K562 (cell line): ENCODE results near the gene COL5A3. TPM values are rescaled to one million over a fixed set of nuclear protein-coding genes. Genes with fewer than 3 reads are reported as not detected.

ENCODE experiments used
- ATAC-seq: fragments of 200-7000 bp; cut with Tn5 transposase; 3 replicates; pipeline ENCODE4 v1.9.1; 2020; ENCODE audit warnings: moderate library complexity
- BruUV-seq: library from RNA; stranded (reverse); fragments of 400-500 nt; replicated peaks from 2 replicates; lab custom pipeline; 2021; lab: Mats Ljungman, UMichigan
- CTCF ChIA-PET: fragments of 300-600 bp; formaldehyde crosslinking; extraction: SDS; loops from one replicate; lab custom pipeline; 2021; ENCODE audit warnings: low intra/inter-chr PET ratio; lab: Yijun Ruan, JAX
- POLR2A ChIA-PET: fragments of 300-600, 350-650 bp; sonication (Branson Sonifier 250); formaldehyde crosslinking; extraction: SDS; loops from one replicate; lab custom pipeline; 2021; ENCODE audit warnings: antibody characterized with exemption, inconsistent platforms; lab: Yijun Ruan, JAX
- DNase-seq, 4 experiments: peaks; one replicate each; pipeline versions ENCODE4 v3.0.0 to v3.0.0-alpha.2; 2011 to 2018; ENCODE audit warnings: low spot score in 3 of 4, mixed read lengths in 3 of 4; ENCODE audit errors: extremely low read depth in 1 of 4
- FAIRE-seq: peaks from 2 replicates; lab custom pipeline; 2011; peaks lifted over from hg19 to GRCh38; lab: Jason Lieb, UNC
- H2AFZ ChIP-seq: 2 replicates; pipeline ENCODE4 v1.6.0; 2011; ENCODE audit warnings: low read depth, low read length, control low read depth, inconsistent platforms
- H3K27ac ChIP-seq: fragments of 200-600 bp; 3 replicates; pipeline ENCODE4 v1.8.0; 2011; ENCODE audit warnings: low read depth, mild to moderate bottlenecking, control low read depth, inconsistent platforms, low read length, moderate library complexity, mixed read lengths; ENCODE audit errors: extremely low read depth
- H3K27me3 ChIP-seq, 2 experiments: fragments of 300-600 bp in 1 of 2; 2 replicates in 1 of 2; 3 replicates in 1 of 2; pipeline versions ENCODE4 v1.6.0 to v1.8.0; 2011; ENCODE audit warnings: inconsistent platforms in 2 of 2, low read length in 2 of 2, mild to moderate bottlenecking in 1 of 2, mixed read lengths in 1 of 2, moderate library complexity in 1 of 2; ENCODE audit not compliant: control insufficient read depth in 2 of 2, insufficient read depth in 2 of 2
- H3K36me3 ChIP-seq: fragments of 300-600 bp; 3 replicates; pipeline ENCODE4 v1.8.0; 2011; ENCODE audit warnings: mild to moderate bottlenecking, low read length, inconsistent platforms; ENCODE audit not compliant: control insufficient read depth, insufficient read depth
- H3K4me1 ChIP-seq, 2 experiments: fragments of 200-600 bp in 1 of 2; replicated peaks in 1 of 2; 2 replicates in 1 of 2; 3 replicates in 1 of 2; pipeline versions ENCODE4 v1.5.1 to v1.8.0; 2011; ENCODE audit warnings: inconsistent platforms in 2 of 2, low read length in 2 of 2, mild to moderate bottlenecking in 1 of 2, mixed read lengths in 1 of 2, moderate library complexity in 1 of 2; ENCODE audit not compliant: control insufficient read depth in 2 of 2, insufficient read depth in 2 of 2
- H3K4me2 ChIP-seq: 2 replicates; pipeline ENCODE4 v1.6.1; 2011; ENCODE audit warnings: low read length, control low read depth, inconsistent platforms, mixed read lengths; ENCODE audit not compliant: insufficient read depth
- H3K4me3 ChIP-seq: fragments of 200-600 bp; sonication (generic), shearing (Covaris generic); 2 replicates; pipeline ENCODE4 v1.5.1; 2016; ENCODE audit warnings: control low read depth, inconsistent platforms
- H3K79me2 ChIP-seq: fragments of 200-600 bp; 3 replicates; pipeline ENCODE4 v1.8.0; 2011; ENCODE audit warnings: low read length, inconsistent platforms; ENCODE audit not compliant: control insufficient read depth, insufficient read depth
- H3K9ac ChIP-seq, 2 experiments: 2 replicates each; pipeline versions ENCODE4 v1.6.0 to v1.6.1; 2011; ENCODE audit warnings: low read depth in 2 of 2, low read length in 2 of 2, control low read depth in 1 of 2, inconsistent platforms in 1 of 2, mild to moderate bottlenecking in 1 of 2, mixed read lengths in 1 of 2; ENCODE audit not compliant: insufficient read depth in 1 of 2
- H3K9me1 ChIP-seq: one replicate; pipeline ENCODE4 v1.6.0; 2011; ENCODE audit warnings: inconsistent platforms, mild to moderate bottlenecking, low read length, moderate library complexity; ENCODE audit not compliant: control insufficient read depth, insufficient read depth
- H3K9me3 ChIP-seq: replicated peaks from 2 replicates; pipeline ENCODE4 v1.5.1; 2011; ENCODE audit warnings: low read depth, low read length, inconsistent platforms; ENCODE audit not compliant: control insufficient read depth, insufficient read depth
- H4K20me1 ChIP-seq: replicated peaks from 2 replicates; pipeline ENCODE4 v1.6.1; 2011; ENCODE audit warnings: low read length, inconsistent platforms, mixed read lengths; ENCODE audit not compliant: control insufficient read depth, insufficient read depth
- ATF1 ChIP-seq, 2 experiments: fragments of 450-650 bp in 1 of 2; IDR thresholded peaks; 2 replicates each; pipeline ENCODE4 v1.6.1; 2016; ENCODE audit warnings: missing compliant biosample characterization in 1 of 2, missing genetic modification characterization in 1 of 2
- CBX8 ChIP-seq: fragments of 200-600 bp; sonication (generic); IDR thresholded peaks from 2 replicates; pipeline ENCODE4 v1.6.1; 2012; ENCODE audit warnings: borderline replicate concordance, mixed run types, low read depth, mild to moderate bottlenecking, moderate library complexity, mixed read lengths, low read length, control low read depth, inconsistent platforms; ENCODE audit not compliant: poor library complexity, severe bottlenecking; ENCODE audit errors: extremely low read depth
- FOXK1 ChIP-seq: sonication (generic); formaldehyde crosslinking; IDR thresholded peaks from 2 replicates; pipeline ENCODE4 v1.8.0; 2022; ENCODE audit warnings: missing genetic modification reagents, mild to moderate bottlenecking, borderline replicate concordance
- GTF2F1 ChIP-seq: IDR thresholded peaks from 2 replicates; pipeline ENCODE4 v1.6.1; 2011; ENCODE audit warnings: low read depth, low read length, improper control_type of control experiment
- LEF1 ChIP-seq: fragments of 450-650 bp; IDR thresholded peaks from 2 replicates; pipeline ENCODE4 v1.6.1; 2016; ENCODE audit warnings: mild to moderate bottlenecking
- PCBP2 ChIP-seq: fragments of 200-400 bp; formaldehyde crosslinking; IDR thresholded peaks from 2 replicates; pipeline ENCODE4 v1.6.1; 2018; ENCODE audit warnings: low read length, low read depth, mild to moderate bottlenecking, moderate library complexity; ENCODE audit not compliant: poor library complexity, severe bottlenecking
- RBM25 ChIP-seq: fragments of 200-400 bp; formaldehyde crosslinking; IDR thresholded peaks from 2 replicates; pipeline ENCODE4 v1.6.1; 2018; ENCODE audit warnings: low read length, low read depth, moderate library complexity; ENCODE audit not compliant: severe bottlenecking
- SOX6 ChIP-seq: fragments of 450-650 bp; IDR thresholded peaks from 2 replicates; pipeline ENCODE4 v1.6.1; 2014; ENCODE audit warnings: mild to moderate bottlenecking
- SP2 ChIP-seq: IDR thresholded peaks from 2 replicates; pipeline ENCODE4 v1.6.1; 2011; ENCODE audit warnings: mild to moderate bottlenecking, low read depth, low read length, moderate library complexity; ENCODE audit not compliant: poor library complexity, severe bottlenecking; ENCODE audit errors: extremely low read depth
- ZFP30 ChIP-seq: fragments of 250-450 bp; sonication (Bioruptor Pico); IDR thresholded peaks from 2 replicates; pipeline ENCODE4 v1.8.0; 2022; ENCODE audit warnings: moderate library complexity, mild to moderate bottlenecking, inconsistent platforms, borderline replicate concordance
- ZFP36 ChIP-seq: fragments of 150-350 bp; IDR thresholded peaks from 2 replicates; pipeline ENCODE4 v1.6.1; 2018; ENCODE audit warnings: low read length, low read depth; ENCODE audit not compliant: partially characterized antibody
- ZNF146 ChIP-seq: IDR thresholded peaks from one replicate; pipeline ENCODE4 v1.6.1; 2018; ENCODE audit warnings: missing compliant biosample characterization; ENCODE audit not compliant: unreplicated experiment
- ZNF717 ChIP-seq: fragments of 250-450 bp; sonication (Bioruptor Pico); IDR thresholded peaks from 2 replicates; pipeline ENCODE4 v1.5.0; 2021
- WGBS: fragments of 100-300 bp; shearing (Covaris generic); methylation state at CpG from one replicate; pipeline ENCODE4 v1.1.6; 2016; ENCODE audit warnings: low coverage, mixed read lengths; ENCODE audit not compliant: insufficient coverage; ENCODE audit errors: missing lambda C conversion rate; 5-methylcytosine and 5-hydroxymethylcytosine counted together
- in situ Hi-C: fragments of 300-500 bp; cut with MboI; formaldehyde crosslinking; loops from 4 replicates; pipeline ENCODE4 v1.15.0; 2018; ENCODE audit warnings: inconsistent platforms, mixed read lengths
- intact Hi-C: fragments of 100-400 bp; cut with micrococcal nuclease; formaldehyde crosslinking; loops from 2 replicates; pipeline ENCODE4 v1.14.2; 2022
- polyA plus RNA-seq, 8 experiments: library from polyadenylated mRNA; depleted of rRNA in 4 of 8; stranded (reverse) in 5 of 8; unstranded in 3 of 8; fragments of >200 nt; fragmentation: Nextera tagmentation in 2 of 8; fragmentation: Illumina TruSeq in 1 of 8; extraction: Ambion mirVana in 2 of 8; extraction: Trizol in 1 of 8; gene quantifications; 2 replicates each; pipeline versions ENCODE4 v1.2.1 to v1.2.3, GENCODE V29; 2011 to 2014; ENCODE audit warnings: inconsistent platforms in 1 of 8, missing spikeins in 1 of 8
- total RNA-seq, 7 experiments: library from RNA; depleted of rRNA in 6 of 7; stranded (reverse); fragments of >200 nt in 6 of 7; fragmentation: Illumina TruSeq in 2 of 7; extraction: Trizol in 2 of 7; gene quantifications; 2 replicates each; pipeline versions ENCODE4 v1.2.1 to v1.2.3, GENCODE V29; 2011 to 2021; ENCODE audit warnings: low replicate concordance in 1 of 7
- TF ChIP-seq, protein P1 (sequence below): sonication (generic); formaldehyde crosslinking; IDR thresholded peaks from 2 replicates; pipeline ENCODE4 v1.9.0; 2022; ENCODE audit warnings: mild to moderate bottlenecking, missing genetic modification reagents
- TF ChIP-seq, protein P2 (sequence below): fragments of 450-650 bp; formaldehyde crosslinking; IDR thresholded peaks from 2 replicates; pipeline ENCODE4 v1.4.0; 2020; ENCODE audit warnings: mild to moderate bottlenecking
- TF ChIP-seq, protein P3 (sequence below): fragments of 250-450 bp; sonication (Bioruptor Pico); IDR thresholded peaks from 2 replicates; pipeline ENCODE4 v1.5.0; 2021
- TF ChIP-seq, protein P4 (sequence below): fragments of 250-450 bp; sonication (Bioruptor Pico); IDR thresholded peaks from 2 replicates; pipeline ENCODE4 v1.8.0; 2022; ENCODE audit warnings: moderate library complexity, mild to moderate bottlenecking, inconsistent platforms

The COL5A3 gene
- total and polyA plus RNA-seq, 9 of the 15 experiments (the other 6 are each of a cell fraction or from before 2014, with no cell fraction given): 0.01 to 0.02 TPM; not detected in 7

DNA sequence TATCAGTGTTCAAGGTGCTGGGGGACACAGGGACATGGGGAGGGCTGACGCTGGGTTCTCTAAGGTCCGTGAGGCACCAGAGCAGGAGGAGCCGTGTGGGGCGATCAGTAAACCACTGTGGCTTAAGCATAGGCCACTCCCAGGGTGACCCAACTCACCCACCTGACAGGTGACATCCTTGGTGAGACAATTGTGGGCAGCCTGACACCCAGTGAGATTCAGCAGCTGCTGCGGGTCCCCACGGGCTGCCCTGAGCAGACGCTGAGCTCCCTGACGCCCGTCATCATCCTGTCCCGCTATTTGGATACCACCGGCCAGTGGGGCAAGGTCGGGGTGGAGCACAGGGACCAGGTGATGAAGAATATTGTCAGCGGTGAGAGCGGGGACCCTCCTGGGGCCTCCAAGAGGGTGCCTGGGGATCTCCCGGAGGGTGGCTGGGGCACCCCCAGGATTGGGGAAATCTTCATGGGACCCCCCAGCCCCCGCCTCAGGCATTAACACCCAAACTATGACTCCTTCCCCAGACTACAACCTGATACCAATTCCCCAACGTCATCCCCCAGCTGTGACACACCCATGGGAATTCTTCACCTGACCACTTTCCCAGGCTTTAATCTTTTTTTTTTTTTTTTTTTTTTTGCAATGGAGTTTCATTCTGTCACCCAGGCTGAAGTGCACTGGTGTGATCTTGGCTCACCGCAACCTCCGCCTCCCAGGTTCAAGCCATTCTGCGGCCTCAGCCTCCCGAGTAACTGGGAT lies 42.5 kb upstream of the COL5A3 start (continued):
- TF ChIP-seq, protein P1, sequence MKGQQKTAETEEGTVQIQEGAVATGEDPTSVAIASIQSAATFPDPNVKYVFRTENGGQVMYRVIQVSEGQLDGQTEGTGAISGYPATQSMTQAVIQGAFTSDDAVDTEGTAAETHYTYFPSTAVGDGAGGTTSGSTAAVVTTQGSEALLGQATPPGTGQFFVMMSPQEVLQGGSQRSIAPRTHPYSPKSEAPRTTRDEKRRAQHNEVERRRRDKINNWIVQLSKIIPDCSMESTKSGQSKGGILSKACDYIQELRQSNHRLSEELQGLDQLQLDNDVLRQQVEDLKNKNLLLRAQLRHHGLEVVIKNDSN (CRISPR knock-in tag): no peak
- TF ChIP-seq, protein P2, sequence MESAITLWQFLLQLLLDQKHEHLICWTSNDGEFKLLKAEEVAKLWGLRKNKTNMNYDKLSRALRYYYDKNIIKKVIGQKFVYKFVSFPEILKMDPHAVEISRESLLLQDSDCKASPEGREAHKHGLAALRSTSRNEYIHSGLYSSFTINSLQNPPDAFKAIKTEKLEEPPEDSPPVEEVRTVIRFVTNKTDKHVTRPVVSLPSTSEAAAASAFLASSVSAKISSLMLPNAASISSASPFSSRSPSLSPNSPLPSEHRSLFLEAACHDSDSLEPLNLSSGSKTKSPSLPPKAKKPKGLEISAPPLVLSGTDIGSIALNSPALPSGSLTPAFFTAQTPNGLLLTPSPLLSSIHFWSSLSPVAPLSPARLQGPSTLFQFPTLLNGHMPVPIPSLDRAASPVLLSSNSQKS (CRISPR knock-in tag): no peak

DNA sequence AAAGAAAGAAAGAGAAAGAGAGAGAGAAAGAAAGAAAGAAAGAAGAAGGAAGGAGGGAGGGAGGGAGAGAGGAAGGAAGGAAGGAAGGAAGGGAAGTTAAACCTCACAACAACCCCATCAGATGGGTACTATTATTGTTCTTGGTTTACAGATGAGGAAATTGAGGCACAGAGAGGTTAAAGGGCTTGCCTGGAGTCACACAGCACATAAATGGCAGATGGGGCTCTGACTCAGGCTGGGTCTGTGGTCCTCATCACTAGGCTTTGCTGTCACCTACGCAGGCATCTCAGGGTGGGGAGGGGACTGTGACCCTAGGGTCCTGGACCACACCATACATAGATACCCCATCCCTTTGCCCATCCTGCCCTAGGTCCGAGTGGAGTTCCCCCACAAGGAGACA lies 39.3 kb upstream of the COL5A3 start:
- peaks cover 0 to 5% of the 10 kb centered on the region in 2 experiments; a peak in 2 of 5 replicates for H3K4me1 ChIP-seq
- H2AFZ ChIP-seq: no peak overlapping the region
- no peak overlapping the region for H3K4me2 ChIP-seq
- no peak overlapping the region for H3K9ac ChIP-seq
- peaks cover 2 to 35% of the 10 kb centered on the region in 2 experiments; a peak in 3 of 5 replicates for H3K27me3 ChIP-seq
- no peak overlapping the region for H3K27ac ChIP-seq
- POLR2A ChIA-PET: no interaction called here
- 0% methylated on average over 2 of the region's 2 CpGs for WGBS
- H3K4me3 ChIP-seq: no peak overlapping the region
- H3K36me3 ChIP-seq: no peaks in the 10 kb centered on the region
- no peaks in the 10 kb centered on the region for H3K79me2 ChIP-seq
- in situ Hi-C loops: no loop called here
- intact Hi-C loops: no loop called here
- no peak for ATAC-seq
- no peak for FAIRE-seq
- no peaks in the 10 kb centered on the region for H3K9me3 ChIP-seq
- CTCF ChIA-PET: no interaction called here
- no TSS peak for BruUV-seq
- no peaks in the 10 kb centered on the region for H3K9me1 ChIP-seq
- DNase-seq: no peak
- H4K20me1 ChIP-seq: no peaks in the 10 kb centered on the region
- TF ChIP-seq RBM25: peak; percentile 38
- TF ChIP-seq, protein P3, sequence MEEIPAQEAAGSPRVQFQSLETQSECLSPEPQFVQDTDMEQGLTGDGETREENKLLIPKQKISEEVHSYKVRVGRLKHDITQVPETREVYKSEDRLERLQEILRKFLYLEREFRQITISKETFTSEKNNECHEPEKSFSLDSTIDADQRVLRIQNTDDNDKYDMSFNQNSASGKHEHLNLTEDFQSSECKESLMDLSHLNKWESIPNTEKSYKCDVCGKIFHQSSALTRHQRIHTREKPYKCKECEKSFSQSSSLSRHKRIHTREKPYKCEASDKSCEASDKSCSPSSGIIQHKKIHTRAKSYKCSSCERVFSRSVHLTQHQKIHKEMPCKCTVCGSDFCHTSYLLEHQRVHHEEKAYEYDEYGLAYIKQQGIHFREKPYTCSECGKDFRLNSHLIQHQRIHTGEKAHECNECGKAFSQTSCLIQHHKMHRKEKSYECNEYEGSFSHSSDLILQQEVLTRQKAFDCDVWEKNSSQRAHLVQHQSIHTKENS: no peak
- TF ChIP-seq ZFP36: peak; percentile 66
- no peak for TF ChIP-seq ZFP30 (CRISPR knock-in tag)
- no peak for TF ChIP-seq CBX8
- no peak for TF ChIP-seq ZNF717 (CRISPR knock-in tag)
- no peak for TF ChIP-seq FOXK1
- no peak for TF ChIP-seq PCBP2
- no peak for TF ChIP-seq LEF1
- TF ChIP-seq, protein P4, sequence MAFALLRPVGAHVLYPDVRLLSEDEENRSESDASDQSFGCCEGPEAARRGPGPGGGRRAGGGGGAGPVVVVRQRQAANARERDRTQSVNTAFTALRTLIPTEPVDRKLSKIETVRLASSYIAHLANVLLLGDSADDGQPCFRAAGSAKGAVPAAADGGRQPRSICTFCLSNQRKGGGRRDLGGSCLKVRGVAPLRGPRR: no peak
- TF ChIP-seq SOX6: no peak
- TF ChIP-seq GTF2F1: no peak
- TF ChIP-seq SP2: no peak
- TF ChIP-seq ATF1 (CRISPR knock-in tag; IDR thresholded peaks at IDR 0.05): no peak
- no peak for TF ChIP-seq ATF1 (tag; IDR thresholded peaks at IDR 0.05)
- TF ChIP-seq ZNF146 (CRISPR knock-in tag): no peak
